HG03439 (cell line): Measurements from ENCODE around the gene TNS3.
A peak's percentile ranks its signal among the peaks of the same experiment; 100 is the strongest.

Source experiments
- ATAC-seq: cut with Tn5 transposase; IDR thresholded peaks from one replicate; pipeline ENCODE4 v1.9.1; 2021; ENCODE audit warnings: mild to moderate bottlenecking, moderate library complexity; ENCODE audit not compliant: unreplicated experiment

Gene TNS3

DNA sequence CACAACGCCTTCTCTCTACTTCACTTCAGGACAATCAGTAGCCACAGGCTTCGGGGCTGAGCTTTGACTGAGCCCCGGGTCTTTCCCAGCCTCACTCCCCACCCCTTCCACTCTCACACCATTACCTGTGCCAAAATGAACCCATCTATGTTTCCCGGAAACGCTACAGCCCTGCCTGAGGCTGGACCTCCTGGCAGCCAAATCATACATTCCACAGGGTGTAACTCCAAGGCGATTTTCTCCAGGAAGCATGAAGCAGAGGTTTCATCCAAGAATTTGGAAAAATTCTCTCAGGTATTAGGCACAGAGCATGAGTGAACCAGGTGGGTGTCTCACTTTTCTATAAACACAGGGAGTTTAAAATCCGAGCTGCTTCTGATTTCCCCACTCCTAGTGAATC lies 286.3 kb downstream of the TNS3 start:
- no peak for ATAC-seq

DNA sequence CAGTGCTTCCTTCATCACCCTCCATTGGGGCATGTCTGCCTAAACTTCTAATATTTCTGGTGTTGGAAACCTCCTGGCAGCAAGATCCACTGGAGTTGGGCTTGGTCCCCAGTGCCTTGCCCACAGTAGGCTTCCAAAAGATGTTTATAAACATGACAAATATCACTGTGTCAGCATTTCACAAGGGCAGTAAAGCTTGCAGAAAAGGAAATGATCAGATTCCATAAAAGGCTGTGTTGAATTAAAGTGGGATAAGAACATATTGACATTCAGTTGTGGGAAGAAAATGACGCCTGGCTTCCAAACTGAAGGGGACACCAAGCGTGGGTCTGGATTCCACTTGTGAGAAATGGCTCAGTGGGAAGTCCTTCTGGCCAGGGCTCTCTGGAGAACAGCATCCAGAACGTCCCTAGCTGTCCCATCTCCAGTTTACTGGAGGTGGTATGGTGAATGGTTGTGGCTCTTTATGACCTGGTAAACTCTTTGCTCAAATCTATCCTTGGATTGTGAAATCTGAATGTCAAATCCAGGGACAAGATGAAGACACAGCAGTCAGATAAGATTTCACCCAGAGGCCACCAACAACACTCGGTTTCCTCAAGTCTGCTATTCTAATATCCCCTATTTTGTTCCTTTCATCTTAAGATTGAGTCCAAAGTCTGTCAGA lies 287.2 kb downstream of the TNS3 start:
- ATAC-seq = no peak

- no peak for ATAC-seq
Observed at GRCh38 chr7:47293884-47294555, 287.9 kb downstream of the TNS3 start.

GRCh38 chr7:47292832-47293309 lies 289.0 kb downstream of the TNS3 start:
- ATAC-seq = no peak

DNA sequence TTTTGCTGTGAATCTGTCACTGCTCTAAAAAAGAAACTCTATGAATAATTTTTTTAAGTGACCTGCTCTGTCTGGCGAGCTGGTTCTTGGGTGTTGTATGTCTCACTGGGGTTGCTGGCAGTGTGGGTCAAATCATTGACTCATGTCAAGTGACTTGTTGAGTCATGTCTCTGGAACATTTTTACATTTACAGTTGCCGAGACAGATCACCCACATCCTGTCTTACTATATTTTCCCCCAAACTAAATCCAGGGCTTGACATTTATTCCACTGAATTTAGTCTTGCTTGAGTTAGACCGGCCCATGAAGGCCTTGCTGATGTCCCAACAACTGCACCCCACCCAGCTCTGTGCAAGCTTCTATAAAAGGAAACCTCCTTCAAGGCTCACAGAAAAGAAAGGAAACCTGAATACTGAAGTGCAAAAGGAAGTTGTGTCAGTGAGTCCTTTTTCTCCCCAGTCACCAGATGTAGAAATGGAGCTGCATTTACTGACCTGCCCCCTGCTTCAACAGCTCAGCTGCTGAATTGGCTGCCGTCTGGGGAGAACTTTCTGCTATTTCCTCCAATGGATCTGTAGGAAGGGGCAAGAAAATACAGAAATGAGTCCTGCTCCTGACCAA lies 290.3 kb downstream of the TNS3 start:
- ATAC-seq = peak; percentile 93

DNA sequence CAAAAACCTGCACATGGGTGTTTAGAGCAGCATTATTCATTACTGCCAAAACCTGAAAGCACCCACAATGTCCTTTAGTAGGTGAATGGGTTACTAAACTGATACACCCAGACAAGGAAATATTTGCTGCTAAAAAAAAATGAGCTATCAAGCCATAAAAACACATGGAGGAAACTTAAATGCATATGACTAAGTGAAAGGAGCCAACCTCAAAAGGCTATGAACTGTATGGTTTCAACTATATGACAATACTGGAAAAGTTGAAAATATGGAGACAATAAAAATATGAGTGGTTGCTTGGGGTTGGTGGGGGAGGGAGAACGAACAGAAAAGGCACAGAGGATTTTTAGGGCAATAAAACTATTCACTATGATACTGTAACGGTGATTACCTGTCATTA lies 291.0 kb downstream of the TNS3 start:
- no peak for ATAC-seq

GRCh38 chr7:47290466-47290865 lies 291.4 kb downstream of the TNS3 start:
- no peak for ATAC-seq

GRCh38 chr7:47288060-47288459 lies 293.9 kb downstream of the TNS3 start:
- ATAC-seq = no peak

DNA sequence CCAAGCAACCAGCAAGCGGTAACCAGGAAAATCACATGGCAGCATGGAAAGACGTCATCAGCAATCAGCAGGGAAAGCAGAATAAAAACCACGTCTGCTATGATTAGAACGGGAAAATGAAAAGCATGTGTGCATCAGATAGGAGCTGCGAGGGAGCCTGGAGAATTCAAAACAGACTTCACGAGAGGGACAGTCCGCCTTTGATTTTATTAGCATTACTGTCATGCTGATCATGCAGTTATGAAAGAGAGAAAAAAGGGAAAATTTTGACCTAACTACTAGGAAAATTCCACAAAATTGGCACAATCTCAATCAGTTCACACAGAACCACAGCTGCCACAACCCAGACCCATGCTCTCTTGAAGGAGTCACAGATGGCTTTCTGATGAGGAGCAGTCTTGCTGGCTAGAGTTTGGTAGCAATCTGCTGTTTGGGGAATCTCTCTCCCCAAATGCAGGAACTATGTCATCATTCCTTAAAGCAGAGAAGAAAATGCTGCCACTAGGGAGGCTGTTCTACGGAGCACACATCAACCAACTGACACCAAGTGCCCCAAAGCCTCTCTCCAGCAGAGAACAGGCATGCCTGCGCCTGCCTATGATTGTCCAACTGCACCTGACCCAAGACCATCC lies 295.9 kb downstream of the TNS3 start:
- ATAC-seq = no peak

DNA sequence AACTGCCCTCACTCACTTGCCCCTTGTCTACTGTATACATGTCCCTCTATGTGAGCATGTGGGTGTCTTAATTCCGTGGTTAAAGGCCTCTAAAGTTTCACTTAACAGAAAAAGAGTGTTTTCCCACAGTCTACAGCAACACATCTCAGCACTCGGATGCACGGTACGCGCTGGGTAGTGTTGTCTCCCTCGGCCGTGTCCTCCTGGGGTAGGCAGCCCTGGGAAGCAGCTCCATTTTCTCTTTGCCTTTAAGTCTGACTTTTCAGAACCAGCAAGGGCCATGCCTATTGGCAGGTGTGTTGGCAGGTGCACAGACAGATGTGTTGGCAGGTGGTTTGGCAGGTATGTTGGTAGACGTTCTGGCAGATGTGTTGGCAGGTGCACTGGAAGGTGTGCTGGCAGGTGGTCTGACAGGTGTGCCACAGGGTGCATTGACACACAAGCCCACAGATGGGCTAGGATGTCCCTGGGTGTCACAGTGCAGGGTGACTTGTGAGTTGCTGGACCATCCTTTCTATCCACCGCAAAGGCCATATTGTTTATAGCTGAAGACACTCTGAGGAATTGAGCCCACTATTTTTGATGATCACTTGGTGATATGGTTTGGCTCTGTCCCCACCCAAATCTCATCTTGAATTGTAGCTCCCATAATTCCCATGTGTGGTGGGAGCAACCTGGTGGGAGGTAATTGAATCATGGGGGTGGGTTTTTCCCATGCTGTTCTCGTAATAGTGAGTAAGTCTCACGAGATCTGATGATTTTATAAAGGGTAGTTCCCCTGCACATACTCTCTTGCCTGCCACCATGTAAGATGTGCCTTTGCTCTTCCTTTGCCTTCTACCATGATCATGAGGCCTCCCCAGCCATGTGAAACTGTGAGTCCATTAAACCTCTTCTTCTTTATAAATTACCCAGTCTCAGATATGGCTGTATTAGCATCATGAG lies 296.9 kb downstream of the TNS3 start:
- ATAC-seq = no peak

GRCh38 chr7:47283497-47284131 lies 298.3 kb downstream of the TNS3 start:
- no peak for ATAC-seq

DNA sequence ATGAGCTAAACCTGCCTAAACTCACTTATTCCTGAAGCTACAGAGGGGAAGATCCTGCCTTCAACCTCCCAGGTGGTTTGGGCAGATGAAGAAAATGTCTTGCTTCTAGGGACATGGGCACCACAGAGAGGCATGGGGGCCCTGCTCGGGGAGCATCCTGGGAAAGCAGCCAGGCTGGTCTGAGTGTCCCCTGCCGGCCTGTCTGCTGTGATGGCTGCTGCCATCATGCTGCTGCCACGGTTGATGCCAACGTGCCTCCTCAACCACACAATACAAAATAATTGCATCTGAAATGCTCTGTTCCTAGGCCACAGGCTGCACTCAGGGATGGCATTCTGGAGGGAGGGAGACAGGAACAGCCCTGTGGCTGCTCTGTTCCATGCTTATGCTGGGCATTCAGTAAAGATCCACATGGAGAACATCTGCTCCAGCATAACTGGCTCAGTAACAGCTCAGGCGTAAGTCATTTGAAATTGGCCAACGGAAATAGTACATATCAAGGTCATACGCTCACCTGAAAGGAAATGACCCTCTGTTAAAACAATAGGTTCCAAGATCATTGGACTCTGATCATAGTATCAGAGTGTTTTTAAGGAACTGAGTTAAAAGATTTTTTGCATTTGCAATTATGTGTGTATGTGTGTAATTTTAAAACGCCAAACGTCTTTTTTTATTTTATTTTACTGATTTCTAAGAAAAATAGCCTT lies 299.0 kb downstream of the TNS3 start:
- no peak for ATAC-seq

- no peak for ATAC-seq
Observed at GRCh38 chr7:47281966-47282643, 299.8 kb downstream of the TNS3 start.

DNA sequence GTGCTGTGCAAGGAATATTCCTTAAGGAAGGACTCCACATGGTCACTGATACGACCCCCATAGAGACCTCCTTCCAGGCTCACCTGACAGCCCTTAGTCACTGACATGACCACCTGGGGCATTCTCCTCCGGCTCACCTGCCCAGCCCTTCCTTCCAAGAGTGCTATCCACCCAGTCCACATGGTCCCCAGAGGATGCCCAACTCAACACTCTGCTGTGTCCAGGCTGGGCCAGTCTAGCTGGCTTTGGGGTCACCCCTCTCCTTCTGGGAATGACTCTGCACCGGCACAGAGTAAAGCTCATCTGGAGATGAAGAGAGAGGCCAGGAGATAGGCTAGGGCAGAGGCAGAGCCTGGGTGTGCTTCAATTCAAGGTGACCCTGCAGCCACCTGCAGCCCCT lies 300.8 kb downstream of the TNS3 start:
- no peak for ATAC-seq

GRCh38 chr7:47280114-47280513 lies 301.8 kb downstream of the TNS3 start:
- no peak for ATAC-seq

DNA sequence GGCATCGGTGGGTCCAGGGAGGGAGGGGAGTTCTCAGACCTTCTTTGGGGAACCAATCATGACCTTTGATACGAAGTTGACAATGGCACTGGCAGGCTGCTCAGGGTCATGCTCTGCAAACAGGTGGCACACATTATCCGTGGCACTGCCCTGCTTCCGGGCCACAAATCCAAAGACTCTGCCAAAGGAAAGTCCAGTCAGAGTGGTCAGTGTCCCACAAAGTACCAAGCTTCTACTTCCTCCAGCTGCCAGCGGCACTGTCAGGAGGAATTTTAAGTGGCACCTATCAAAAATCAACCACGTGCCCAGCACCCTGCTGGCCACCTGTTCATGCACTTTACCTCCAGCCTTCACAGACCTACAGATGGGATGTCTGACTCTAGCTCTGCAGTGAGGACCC lies 303.9 kb downstream of the TNS3 start:
- ATAC-seq = no peak

DNA sequence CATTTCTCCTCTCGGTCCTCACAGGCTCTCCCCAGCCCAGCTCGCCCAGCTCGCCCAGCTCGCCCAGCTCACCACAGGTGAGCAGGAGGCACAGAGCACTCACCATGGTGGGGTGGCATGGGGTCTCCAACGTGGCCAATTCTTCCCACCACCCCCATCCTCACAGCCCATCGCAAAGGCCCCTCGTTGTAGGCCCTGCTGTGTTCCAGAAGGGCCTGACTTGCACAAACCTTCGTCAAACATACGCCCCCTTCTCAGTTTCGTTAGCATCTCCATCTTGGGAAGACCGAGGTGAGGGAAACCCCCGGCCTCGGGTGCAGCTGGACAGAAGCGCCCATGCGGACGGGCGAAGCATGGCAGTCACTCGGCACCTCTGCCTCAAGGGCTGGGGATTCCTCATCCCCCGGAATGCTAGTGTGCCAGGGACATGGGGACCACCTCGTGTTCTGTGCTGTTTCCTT lies 304.6 kb downstream of the TNS3 start:
- ATAC-seq = no peak

DNA sequence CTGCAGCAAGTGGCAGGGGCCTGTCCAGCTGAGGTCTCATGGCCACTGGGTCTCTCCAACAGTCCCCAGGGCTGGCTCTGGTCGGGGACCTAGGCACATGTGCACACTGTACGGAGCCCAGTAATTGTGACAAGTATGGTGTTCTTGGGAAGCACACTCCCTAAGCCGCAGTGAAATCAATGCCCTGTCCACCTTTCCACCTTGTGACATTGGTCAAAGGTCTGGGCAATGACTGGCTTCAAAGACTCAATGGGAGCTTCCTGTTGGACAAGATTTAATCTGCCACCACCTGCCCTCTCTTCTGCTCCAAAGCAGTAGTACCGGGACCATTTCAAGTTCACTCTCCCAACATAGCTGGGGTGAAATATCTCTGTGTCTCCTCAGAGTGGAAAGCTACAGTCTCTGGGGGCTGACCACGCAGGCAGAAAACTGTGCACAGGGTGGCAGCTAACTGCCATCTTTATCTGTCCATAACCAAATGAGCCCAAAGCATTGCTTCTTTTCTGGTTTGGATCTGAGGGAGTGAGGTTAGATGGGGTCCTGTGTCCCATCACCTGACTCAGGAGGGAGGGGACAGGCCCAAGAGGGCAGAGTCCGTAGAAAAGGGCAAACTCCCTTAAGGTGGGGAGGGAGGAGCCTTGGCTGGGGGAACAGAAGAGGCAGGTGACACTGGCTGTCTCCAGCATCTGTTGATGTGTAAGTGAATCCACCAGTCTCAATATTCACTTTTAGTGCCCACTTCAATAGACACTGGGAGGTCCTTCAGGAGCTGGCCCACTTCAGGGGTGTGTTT lies 307.7 kb downstream of the TNS3 start:
- no peak for ATAC-seq
